GM21381 (cell line): Measurements from ENCODE around the gene WDR59.

Experiments used
- ATAC-seq: cut with Tn5 transposase; IDR thresholded peaks from one replicate; pipeline ENCODE4 v1.9.1; 2021; ENCODE audit warnings: mild to moderate bottlenecking, moderate library complexity; ENCODE audit not compliant: unreplicated experiment

WDR59 gene

GRCh38 chr16:74825016-74825415 lies 159.9 kb downstream of the WDR59 start:
- no peak for ATAC-seq
